Muscle of arm (tissue), 12 donors: ENCODE data around the gene PRR12. TPM values are rescaled to one million over a fixed set of nuclear protein-coding genes. Genes with fewer than 3 reads are reported as not detected.
A peak's percentile ranks its signal among the peaks of the same experiment; 100 is the strongest.

Experiments used
- DNase-seq: peaks from one replicate; pipeline ENCODE4 v3.0.0-alpha.2; 2013
- polyA plus RNA-seq, 12 donors: library from polyadenylated mRNA; unstranded; fragments of 120-200 nt; gene quantifications; one replicate each; pipeline ENCODE4 v1.2.1, GENCODE V29; 2013; ENCODE audit not compliant: insufficient read length in 12 of 12

Gene PRR12
- polyA plus RNA-seq, 12 donors: 11.6 to 25.6 (median 14.3) TPM; not detected in 1

DNA sequence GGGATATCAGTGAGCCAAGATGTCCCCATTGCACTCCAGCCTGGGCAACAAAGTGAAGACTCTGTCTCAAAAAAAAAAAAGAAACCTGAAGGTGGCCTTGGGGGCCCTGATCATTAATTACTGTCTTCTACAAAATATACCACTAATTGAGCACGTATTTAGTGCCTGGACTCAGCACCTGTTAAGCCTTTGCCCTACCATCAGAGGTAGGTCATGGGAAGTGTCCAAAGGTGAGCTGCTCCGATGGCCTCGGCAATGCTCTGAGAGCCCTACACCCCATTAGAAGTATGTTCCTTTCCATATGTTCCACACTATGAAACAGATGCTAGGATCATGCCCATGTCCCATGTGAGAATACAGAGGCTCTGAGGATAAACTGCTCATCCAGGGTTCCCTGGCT, 31.5 kb upstream of the PRR12 start:
- DNase-seq: no peak

DNA sequence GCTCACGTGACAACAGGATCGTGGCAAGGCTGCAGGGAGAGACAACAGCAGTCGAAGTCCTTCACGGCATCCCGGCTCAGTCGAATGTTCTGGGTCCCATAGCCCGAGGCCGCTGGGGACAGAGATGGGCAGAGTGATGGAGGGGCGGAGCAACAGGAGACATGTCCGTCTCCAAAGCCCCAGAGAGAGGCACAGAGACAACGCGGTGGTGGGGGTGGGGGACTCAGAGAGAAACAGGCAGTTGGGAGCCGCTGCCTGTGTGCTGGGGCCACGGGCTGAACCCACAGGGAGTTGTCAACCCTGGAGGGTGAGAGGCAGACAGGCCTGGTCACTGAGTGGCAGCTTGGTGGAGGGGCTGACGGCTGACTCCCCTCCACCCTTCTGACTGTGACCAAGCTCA, 31.1 kb upstream of the PRR12 start:
- DNase-seq: no peak

DNA sequence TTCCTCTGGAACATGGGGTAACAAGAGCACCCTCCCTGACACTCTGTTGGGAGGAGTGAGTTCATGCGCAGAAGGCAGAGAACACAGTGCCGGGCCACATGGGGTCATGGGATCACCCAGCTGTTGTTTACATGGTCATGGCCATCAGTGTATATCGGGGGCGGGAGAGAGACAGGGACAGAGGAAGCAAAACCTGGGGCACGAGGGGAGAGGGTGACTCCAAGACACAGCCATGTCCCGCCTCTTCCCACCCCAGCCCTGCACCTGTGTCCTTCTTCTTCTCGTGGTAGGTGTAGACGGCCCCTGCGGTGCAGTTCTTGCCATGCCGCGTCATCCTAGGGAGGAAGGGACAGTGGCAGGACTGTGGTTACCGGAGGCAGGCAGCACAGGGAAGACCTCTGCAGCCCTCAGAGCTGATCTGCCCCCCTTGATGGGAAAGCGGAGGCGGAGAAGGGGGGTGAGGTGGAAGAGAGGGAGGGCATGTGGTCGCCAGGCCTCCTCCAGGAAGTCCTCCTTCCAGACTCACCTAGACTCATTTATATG, 30.6 kb upstream of the PRR12 start:
- no peak for DNase-seq

DNA sequence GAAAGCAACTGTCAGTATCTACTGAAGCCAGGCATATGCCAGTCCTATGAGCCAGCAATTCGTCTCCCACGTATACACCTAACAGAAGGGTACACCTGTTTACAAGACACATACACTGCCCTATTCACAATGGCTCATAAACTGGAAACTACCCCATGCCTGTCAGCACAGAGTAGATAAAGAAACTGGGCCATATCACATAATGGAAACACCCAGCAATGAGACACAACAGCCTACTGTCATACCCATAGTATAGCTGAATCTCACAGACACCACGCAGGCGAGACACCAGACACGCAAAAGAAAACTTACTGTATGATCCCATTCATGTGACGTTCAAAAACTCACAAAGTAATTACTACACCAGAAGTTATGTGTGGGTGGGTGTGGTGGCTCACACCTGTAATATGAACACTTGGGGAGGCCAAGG, 26.4 kb upstream of the PRR12 start:
- no peak for DNase-seq

DNA sequence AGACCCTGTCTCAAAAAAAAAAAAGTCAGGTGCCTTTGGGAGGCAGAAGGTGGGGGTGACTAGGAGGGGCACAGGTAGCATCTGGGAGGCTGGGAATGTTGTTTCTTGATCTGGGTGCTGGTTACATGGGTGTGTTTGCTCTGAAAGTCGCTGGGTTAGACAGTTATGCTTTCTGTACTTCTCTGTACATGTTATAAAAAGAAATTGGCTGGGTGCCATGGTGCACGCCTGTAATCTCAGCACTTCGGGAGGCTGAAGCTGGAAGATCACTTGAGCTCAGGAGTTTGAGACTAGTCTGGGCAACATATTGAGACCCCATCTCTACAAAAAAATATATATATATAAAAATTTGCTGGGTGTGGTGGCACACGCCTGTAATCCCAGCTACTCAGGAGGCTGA, 25.7 kb upstream of the PRR12 start:
- DNase-seq: no peak

DNA sequence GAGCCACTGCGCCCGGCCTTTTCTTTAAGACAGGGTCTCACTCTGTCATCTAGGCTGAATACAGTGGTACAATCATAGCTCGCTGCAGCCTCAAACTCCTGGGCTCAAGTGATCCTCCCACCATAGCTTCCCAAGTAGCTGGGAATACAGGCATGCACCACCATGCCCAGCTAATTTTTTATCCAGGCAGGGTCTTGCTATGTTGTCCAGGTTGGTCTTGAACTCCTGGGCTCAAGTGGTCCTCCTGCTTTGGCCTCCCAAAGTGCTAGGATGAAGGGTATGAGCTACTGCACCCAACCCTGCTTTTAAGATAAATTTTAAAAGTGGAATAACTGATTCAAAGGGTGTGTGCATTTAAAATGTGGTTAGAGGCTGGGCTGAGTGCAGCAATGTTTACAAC, 24.7 kb upstream of the PRR12 start:
- no peak for DNase-seq

DNA sequence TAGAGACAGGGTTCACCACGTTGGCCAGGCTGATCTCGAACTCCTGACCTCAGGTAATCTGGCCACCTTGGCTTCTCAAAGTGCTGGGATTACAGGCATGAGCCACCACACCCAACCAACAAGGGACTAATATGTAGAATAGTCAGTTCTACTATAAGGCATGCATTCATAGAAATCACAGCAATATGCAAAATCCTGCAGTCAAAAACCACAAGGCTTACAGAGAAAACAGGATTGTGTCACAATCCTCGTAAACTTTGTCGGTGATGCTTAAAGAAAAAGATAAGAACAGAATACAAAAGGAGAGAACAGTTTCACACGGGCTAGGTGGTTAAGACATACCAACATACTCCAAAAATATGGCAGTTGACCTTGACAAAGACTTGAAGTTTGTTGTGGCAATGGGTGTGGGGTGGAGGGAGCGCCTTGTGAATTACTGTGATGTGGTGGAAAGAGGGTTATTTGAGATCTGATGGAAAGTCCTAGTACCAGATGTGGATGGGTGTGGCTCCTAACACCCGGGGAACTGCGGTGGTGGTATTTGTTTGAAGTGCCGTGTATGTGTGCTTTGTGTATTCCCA, 23.0 kb upstream of the PRR12 start:
- DNase-seq: no peak

DNA sequence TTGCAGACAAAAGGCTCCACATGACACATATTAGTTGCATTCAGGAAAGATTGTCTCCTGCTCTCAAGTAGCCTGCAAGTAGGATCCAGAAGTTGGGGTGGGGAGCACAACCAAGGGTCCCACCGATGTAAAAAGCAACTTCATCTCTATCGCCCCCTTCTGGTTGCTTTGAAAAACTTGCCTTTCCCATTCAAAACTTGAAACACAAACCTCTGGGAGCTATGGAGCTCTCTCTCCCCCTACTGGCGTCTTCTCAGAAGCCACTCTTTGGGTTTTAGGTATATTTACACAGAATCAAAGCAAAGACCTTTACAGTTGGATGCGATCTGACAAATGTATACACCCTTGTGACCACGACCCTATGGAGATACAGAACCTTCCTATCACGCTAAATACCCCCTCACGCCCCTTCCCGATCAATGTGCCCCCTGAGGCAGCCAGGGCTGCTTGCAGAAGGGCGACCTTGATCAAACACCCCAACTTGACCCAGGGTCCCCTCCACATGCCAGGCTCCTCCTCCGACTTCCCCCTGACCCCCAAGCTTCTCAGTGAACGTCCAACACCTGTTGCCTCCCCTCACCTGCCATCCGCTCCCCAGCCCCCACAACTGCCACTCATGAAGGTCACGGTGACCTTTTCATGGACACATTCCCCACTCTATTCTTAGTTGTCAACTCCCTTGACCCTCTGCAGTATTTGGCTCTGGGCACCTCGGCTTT, 20.7 kb upstream of the PRR12 start:
- peak; percentile 80 for DNase-seq

DNA sequence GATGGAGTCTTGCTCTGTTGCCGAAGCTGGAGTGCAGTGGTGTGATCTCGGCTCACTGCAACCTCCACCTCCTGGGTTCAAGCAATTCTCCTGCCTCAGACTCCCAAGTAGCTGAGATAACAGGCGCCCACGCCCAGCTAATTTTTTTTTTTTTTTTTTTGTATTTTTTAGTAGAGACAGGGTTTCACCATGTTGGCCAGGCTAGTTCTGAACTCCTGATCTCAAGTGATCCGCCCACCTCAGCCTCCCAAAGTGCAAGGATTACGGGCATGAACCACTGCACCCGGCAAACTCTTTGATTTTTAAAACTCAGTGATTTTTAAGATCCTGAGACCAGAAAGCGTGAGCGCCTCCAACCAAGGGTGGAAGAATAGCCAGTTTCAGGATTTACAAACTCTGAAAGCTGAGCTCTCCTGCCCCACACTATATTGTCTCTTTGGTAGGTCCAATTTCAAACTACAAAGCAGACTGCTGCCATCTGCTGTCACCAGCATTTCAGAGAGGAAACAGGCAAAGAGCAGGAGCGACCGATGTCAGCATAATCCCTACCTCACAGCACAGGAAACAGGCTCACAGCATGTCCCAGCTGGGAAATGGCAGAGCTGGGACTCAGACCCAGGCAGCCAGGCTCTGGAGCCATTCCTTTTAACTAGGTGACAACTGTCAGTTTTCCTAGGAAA, 19.8 kb upstream of the PRR12 start:
- DNase-seq: no peak

DNA sequence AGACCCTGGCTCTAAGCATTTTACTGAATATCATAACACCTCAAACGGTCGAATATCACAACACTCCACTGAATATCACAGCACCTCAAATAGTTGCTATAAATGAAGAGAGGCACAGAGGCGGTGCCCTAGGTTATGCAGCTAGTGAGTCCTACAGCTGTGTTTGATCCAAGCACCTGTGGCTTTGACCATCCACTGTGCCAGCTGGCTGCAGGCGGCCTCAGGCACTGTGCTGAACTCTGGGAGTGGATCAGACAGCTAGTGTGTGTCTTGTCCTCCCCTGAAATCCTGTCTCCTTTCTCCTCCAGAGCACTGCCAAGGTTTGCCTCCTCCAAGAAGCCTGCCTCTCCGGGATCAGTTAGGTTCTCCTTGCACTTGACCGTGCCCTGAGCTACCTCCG, 18.0 kb upstream of the PRR12 start:
- no peak for DNase-seq

DNA sequence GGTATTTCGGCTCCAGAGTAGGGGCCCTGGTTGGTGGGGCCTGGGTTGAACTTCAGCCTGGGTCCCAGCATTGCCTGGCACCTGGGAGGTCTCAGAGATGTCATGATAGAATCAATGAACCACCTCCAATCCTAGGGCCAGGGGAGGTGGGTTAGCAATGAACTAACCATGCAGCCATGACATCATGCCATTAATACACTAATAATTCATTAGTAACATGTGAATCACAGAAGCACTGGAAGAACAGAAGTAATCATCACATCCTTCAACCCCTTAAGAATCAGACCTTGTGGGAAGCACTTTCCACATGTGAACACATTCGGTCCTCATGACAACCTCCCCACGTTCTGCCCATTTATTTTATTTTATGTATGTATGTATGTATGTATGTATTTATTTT, 17.6 kb upstream of the PRR12 start:
- no peak for DNase-seq

DNA sequence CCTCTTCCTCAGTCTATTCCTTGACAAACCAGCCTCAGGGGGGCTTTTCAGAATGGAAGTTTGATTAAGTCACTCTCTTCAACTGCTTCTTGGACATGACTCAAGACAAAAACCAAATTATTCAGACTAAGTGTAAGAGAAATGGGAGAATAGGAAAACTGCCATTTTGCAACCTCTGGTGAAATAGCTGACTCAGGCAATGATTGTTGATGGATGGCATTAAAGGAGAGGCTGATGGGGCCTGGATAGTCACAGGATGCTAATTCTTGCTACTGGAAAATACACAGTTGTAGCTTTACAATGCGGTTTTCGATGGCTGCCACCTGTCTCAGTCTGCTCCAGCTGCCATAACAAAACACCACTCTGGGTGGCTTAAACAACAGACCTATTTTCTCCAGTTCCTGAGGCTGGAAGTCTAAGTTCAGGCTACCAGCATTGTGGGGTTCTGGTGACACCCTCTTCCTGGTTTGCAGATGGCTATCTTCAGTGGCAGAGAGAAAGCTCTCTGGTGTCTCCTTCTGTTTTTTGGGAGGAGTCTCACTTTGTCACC, 16.7 kb upstream of the PRR12 start:
- DNase-seq: no peak

DNA sequence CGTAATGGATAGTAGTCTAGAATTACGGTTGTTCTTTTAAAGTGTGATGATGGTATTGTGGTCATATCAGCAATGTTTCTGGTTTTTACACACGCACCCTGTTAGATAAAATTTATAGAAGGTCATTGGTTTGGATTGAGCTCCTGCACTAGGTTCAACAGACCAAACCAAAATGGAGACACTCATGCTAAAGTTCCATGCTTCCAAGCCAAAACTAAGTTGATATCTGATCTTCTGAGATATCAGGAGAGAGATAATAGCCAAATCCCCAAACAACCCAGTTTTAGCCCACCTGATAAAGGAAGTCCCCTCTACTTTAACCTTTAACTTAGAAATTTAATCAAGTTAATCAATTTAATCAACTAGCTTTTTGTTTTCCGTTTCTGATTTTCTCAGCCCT, 11.8 kb upstream of the PRR12 start:
- DNase-seq: no peak

DNA sequence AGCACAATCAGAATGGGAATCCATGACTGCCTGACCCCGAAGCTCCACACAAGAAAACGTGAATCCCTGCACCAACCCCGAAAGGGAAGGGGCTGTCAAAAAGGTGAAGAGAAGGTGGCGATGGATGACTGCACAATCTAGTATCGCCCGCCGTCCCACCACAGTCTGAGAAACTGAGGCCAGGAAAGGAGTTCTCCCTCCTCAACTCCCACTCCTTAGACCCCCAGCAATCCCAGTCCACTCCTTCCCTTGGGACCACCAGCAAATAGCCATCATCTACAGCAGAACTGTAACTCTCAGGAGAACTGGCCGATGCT, 11.1 kb upstream of the PRR12 start:
- no peak for DNase-seq

DNA sequence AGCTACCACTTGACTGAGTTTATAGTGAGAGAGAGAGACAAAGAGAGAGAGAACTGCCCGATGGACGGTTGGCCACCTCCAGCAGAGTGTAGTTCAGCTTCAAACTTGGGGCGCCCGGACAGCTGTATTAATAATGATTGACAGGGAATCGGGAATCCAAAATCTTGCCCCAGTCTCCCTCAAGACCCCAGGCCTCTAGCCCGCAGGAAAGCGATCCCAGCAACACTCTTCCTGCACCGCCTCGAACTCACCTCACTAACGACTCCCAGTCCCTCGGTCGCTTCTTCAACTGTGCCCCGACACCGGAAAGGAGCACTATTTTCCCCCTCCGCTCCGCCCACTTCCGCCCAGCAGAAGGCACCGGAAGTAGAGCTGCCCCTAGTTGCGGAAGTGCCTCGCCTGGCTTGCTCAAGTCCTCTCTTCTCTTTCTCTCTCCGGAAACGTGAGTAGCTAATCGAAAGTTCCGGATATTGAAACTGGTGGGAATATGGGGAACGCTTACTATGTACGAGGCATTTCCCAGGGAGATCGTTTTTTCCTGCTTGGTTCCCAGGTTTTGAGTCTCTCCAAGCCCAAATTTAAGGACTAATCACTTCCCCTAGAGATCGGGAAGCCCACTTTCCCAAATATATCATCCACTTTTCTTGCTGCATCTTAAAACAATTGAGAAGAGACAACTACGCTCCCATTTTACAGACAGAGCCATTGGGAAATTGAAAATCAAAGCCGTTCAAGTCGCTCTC, 10.5 kb upstream of the PRR12 start, which contains the start of gene NOSIP:
NOSIP (minus strand) TSS at position 293 of the 743 bp plus-strand sequence. CDS start 19,865 bp downstream, outside the sequence.
- DNase-seq: peak; percentile 97

DNA sequence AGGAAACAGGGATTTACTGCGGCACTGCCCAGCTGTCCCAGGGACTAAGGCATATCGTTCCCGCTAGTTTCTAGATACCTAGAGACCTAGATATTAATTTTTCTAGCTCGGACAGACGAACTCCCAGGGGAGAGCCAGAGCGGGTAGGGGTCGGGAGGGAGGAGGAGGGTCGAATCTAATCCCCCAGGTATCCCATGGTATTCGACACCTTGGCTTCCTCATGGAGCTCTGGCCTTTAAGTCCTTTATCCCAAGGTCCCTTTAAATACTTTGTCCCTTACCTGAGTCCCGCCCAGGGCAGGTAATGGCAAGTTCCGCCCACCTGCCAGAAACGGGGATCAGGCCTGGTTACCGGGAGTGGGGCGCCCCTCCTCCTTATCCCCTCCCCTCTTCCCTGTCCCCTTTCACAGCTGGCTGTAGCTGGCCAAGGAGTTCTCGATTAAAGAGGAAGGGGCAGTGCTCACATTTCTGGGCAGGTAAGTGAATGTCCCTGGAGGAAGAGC, 9.9 kb upstream of the PRR12 start, which contains the start of gene PRRG2:
PRRG2 (plus strand) TSS at position 310 of the 502 bp plus-strand sequence. CDS start 1,904 bp downstream, outside the sequence.
- DNase-seq: no peak

DNA sequence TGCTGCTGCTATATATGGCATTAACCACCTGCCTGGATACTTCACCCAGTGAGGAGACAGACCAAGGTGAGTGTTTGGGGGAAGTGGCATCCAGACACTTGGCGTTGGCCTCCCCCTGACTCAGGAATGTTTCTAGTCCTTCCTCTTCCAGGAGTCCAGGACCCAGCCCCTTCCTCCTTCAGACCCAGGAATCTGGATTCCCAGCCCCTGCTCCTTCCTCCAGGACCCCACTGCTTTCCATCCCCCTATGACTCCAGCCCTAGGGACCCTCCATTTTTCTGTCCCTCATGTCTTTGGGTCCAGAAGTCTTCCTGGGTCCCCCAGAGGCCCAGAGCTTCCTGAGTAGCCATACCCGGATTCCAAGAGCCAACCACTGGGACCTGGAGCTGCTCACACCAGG, 7.7 kb upstream of the PRR12 start:
- DNase-seq: no peak

DNA sequence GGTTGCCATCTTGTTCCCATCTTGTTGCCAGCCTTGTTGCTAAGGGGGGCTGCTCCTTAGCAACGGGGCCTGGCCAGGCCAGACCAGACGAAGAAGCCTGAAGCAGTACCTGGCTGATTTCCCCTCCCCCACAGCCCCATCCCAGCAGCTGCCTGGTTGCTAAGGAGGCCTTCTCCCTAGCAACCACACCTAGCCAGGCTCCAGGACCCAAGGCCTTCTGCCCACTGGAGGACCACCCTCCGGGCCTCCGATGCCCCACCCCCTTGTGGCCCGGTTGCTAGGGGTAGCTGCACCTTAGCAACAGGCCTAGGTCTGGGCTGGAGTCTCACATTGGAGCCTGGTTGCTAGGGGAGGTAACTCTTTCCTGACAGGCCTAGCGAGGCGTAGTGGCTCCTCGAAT, 6.0 kb upstream of the PRR12 start:
- DNase-seq: no peak

DNA sequence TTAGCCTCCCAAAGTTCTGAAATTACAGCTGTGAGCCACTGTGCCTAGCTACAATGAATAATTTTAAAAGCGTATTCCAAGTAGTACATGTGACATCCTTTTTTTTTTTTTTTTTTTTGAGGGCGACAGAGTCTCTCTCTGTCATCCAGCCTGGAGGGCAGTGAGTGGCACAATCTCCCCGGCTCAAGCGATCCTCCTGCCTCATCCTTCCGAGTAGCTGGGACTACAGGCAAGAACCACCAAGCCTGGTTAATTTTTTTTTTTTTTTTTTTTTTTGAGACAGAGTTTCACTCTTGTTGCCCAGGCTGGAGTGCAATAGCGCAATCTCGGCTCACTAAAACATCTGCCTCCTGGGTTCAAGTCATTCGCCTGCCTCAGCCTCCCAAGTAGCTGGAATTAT, 3.8 kb upstream of the PRR12 start:
- DNase-seq: no peak

DNA sequence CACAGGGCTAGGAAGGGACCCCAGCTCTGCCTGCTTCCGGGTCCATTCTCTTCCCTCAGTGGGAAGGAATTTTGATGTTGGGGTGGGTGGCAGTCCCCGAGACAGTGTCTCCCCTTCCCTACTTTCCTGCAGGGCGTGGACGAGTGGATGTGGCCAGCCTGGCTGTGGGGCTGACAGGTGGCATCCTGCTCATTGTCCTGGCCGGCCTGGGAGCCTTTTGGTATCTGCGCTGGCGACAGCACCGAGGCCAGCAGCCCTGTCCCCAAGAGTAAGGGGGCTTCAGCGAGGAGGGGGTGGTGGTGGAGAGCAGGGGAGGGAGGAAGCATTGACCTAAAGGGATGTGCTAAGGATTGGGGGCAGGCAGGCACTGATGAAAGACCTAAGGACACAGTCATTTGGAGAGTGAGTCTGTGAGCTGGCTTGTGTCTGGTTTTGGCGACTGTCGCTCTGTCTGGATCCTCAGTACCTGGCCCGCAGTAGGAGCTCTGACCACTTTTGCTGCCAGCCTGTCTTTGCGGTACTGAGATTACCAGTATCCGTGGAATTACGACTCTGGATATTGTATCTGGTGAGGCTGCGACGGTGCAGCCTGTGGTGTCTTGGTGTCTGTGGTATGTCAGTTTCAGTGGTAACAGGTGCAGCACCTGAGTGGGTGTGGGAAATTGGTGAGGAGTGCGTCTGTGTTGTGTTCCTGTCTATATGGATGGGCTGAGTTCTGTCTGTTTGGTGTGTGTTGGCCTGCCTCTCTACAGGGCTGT, 2.4 kb upstream of the PRR12 start:
- no peak for DNase-seq

DNA sequence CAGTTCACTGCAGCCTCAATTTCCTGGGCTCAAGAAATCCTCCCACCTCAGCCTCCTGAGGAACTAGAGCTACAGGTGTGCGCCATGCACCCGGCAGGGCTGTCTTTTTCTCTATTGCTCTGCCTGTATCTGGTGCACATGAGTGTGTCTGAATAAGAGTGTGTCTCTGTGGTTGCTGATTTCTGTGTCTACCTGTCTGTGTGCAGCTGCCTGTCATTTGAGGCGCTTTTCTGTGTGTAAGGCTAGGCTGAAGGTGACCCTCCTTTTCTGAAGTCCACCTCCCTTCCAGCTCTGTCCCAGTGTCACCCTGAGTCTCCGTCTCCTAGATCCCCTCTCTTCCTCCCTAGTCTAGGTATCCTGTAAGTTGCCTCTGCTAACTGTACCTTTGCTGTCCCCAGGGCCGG, 1.5 kb upstream of the PRR12 start:
- no peak for DNase-seq
